ENCODE measurements around the gene PLXND1. TPM values are rescaled to one million over a fixed set of nuclear protein-coding genes. Genes with fewer than 3 reads are reported as not detected.
"Not testable (repeated sequence)": the region's sequence is repeated elsewhere in the genome, so short reads cannot be mapped to it uniquely, and the experiment has no call there.

Gene PLXND1
- total and polyA plus RNA-seq, 2 donors (not counting 1 experiment from before 2014, with no cell fraction given) = 89.6 to 109 TPM

DNA sequence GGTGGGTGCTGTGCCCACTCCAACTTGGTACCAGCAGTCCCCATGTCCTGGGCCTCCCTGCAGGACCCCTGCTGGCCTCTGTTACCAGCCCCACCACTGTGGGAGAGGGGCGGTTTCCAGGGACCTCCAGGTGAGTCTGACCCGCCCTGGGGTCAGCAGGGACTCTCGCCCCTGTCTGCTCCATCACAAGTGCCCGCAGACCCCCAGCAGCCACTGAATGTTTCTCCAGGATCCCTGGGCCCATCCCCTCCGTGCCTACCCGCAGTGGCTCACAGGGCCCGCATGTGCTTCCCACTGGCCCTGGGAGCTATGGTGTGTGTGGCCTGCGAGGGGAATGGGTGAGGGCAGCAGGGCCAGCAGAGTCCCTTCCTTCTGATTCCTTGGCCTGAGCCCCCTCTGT is 87.9 kb downstream of the PLXND1 start:
- Histone ChIP-seq H3K27me3 (ENCODE audit: control insufficient read depth, insufficient read depth, low read length) (no peaks in the 10 kb centered on the region), H3K36me3 (ENCODE audit: control insufficient read depth, insufficient read depth, low read length) (no peaks in the 10 kb centered on the region), H3K27ac (ENCODE audit: insufficient read depth, low read length) (no peak overlapping the region), H2AFZ (ENCODE audit: low read length) (no peak overlapping the region), H3K9me3 (ENCODE audit: control insufficient read depth, insufficient read depth, low read depth, low read length) (no peaks in the 10 kb centered on the region), H4K20me1 (ENCODE audit: control insufficient read depth, extremely low read depth, insufficient read depth, low read length) (no peaks in the 10 kb centered on the region), H3K4me3 (replicated peaks in 1 of 4; ENCODE audit: control extremely low read depth in 1 of 4, insufficient read depth in 1 of 4, low read depth in 3 of 4, low read length in 4 of 4) (no peak overlapping the region), H3K79me2 (ENCODE audit: control insufficient read depth, insufficient read depth, low read length) (no peaks in the 10 kb centered on the region), H3K4me1 (ENCODE audit: control insufficient read depth, extremely low read depth, insufficient read depth, low read length) (no peaks in the 10 kb centered on the region), H3K9ac (ENCODE audit: insufficient read depth, low read length) (no peak overlapping the region), H3K4me2 (ENCODE audit: extremely low read depth, insufficient read depth, low read length) (no peak overlapping the region)
- DNase-seq (ENCODE audit: low read depth in 2 of 2) = no peak
- TF ChIP-seq, protein P1, sequence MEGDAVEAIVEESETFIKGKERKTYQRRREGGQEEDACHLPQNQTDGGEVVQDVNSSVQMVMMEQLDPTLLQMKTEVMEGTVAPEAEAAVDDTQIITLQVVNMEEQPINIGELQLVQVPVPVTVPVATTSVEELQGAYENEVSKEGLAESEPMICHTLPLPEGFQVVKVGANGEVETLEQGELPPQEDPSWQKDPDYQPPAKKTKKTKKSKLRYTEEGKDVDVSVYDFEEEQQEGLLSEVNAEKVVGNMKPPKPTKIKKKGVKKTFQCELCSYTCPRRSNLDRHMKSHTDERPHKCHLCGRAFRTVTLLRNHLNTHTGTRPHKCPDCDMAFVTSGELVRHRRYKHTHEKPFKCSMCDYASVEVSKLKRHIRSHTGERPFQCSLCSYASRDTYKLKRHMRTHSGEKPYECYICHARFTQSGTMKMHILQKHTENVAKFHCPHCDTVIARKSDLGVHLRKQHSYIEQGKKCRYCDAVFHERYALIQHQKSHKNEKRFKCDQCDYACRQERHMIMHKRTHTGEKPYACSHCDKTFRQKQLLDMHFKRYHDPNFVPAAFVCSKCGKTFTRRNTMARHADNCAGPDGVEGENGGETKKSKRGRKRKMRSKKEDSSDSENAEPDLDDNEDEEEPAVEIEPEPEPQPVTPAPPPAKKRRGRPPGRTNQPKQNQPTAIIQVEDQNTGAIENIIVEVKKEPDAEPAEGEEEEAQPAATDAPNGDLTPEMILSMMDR (conservative IDR thresholded peaks at IDR 0.05 in 1 of 2, IDR thresholded peaks at IDR 0.05 in 1 of 2; ENCODE audit: low read depth in 1 of 2, low read length in 2 of 2) = no peak

- H3K27ac ChIP-seq (ENCODE audit: insufficient read depth, low read length) = no peak overlapping the region
- no peaks in the 10 kb centered on the region for H3K79me2 ChIP-seq (ENCODE audit: control insufficient read depth, insufficient read depth, low read length)
- no peaks in the 10 kb centered on the region for H3K9me3 ChIP-seq (ENCODE audit: control insufficient read depth, insufficient read depth, low read depth, low read length)
- no peaks in the 10 kb centered on the region for H4K20me1 ChIP-seq (ENCODE audit: control insufficient read depth, extremely low read depth, insufficient read depth, low read length)
- DNase-seq (ENCODE audit: low read depth in 2 of 2) = no peak
- no peaks in the 10 kb centered on the region for H3K36me3 ChIP-seq (ENCODE audit: control insufficient read depth, insufficient read depth, low read length)
- no peaks in the 10 kb centered on the region for H3K4me1 ChIP-seq (ENCODE audit: control insufficient read depth, extremely low read depth, insufficient read depth, low read length)
- TF ChIP-seq EZH2 (IDR thresholded peaks at IDR 0.05; ENCODE audit: low read length, missing control alignments) = no peak
- TF ChIP-seq, protein P1 (conservative IDR thresholded peaks at IDR 0.05 in 1 of 2, IDR thresholded peaks at IDR 0.05 in 1 of 2; ENCODE audit: low read depth in 1 of 2, low read length in 2 of 2) = no peak
- H2AFZ ChIP-seq (ENCODE audit: low read length) = no peak overlapping the region
- H3K4me3 ChIP-seq (replicated peaks in 1 of 4; ENCODE audit: control extremely low read depth in 1 of 4, insufficient read depth in 1 of 4, low read depth in 3 of 4, low read length in 4 of 4) = no peak overlapping the region
- H3K9ac ChIP-seq (ENCODE audit: insufficient read depth, low read length) = no peak overlapping the region
- no peak overlapping the region for H3K4me2 ChIP-seq (ENCODE audit: extremely low read depth, insufficient read depth, low read length)
- no peaks in the 10 kb centered on the region for H3K27me3 ChIP-seq (ENCODE audit: control insufficient read depth, insufficient read depth, low read length)
Observed at GRCh38 chr3:129518038-129518561, 88.4 kb downstream of the PLXND1 start.

GRCh38 chr3:129517516-129517915 is 89.0 kb downstream of the PLXND1 start:
- TF ChIP-seq, protein P1 (conservative IDR thresholded peaks at IDR 0.05 in 1 of 2, IDR thresholded peaks at IDR 0.05 in 1 of 2; ENCODE audit: low read depth in 1 of 2, low read length in 2 of 2) = no peak
- TF ChIP-seq EZH2 (IDR thresholded peaks at IDR 0.05; ENCODE audit: low read length, missing control alignments) = no peak
- Histone ChIP-seq H3K79me2 (ENCODE audit: control insufficient read depth, insufficient read depth, low read length) (no peaks in the 10 kb centered on the region), H3K4me2 (ENCODE audit: extremely low read depth, insufficient read depth, low read length) (no peak overlapping the region), H3K4me1 (ENCODE audit: control insufficient read depth, extremely low read depth, insufficient read depth, low read length) (no peaks in the 10 kb centered on the region), H2AFZ (ENCODE audit: low read length) (no peak overlapping the region), H3K9me3 (ENCODE audit: control insufficient read depth, insufficient read depth, low read depth, low read length) (no peaks in the 10 kb centered on the region), H4K20me1 (ENCODE audit: control insufficient read depth, extremely low read depth, insufficient read depth, low read length) (no peaks in the 10 kb centered on the region), H3K4me3 (replicated peaks in 1 of 4; ENCODE audit: control extremely low read depth in 1 of 4, insufficient read depth in 1 of 4, low read depth in 3 of 4, low read length in 4 of 4) (no peak overlapping the region), H3K9ac (ENCODE audit: insufficient read depth, low read length) (no peak overlapping the region), H3K36me3 (ENCODE audit: control insufficient read depth, insufficient read depth, low read length) (no peaks in the 10 kb centered on the region), H3K27ac (ENCODE audit: insufficient read depth, low read length) (no peak overlapping the region), H3K27me3 (ENCODE audit: control insufficient read depth, insufficient read depth, low read length) (no peaks in the 10 kb centered on the region)
- DNase-seq (ENCODE audit: low read depth in 2 of 2) = no peak

DNA sequence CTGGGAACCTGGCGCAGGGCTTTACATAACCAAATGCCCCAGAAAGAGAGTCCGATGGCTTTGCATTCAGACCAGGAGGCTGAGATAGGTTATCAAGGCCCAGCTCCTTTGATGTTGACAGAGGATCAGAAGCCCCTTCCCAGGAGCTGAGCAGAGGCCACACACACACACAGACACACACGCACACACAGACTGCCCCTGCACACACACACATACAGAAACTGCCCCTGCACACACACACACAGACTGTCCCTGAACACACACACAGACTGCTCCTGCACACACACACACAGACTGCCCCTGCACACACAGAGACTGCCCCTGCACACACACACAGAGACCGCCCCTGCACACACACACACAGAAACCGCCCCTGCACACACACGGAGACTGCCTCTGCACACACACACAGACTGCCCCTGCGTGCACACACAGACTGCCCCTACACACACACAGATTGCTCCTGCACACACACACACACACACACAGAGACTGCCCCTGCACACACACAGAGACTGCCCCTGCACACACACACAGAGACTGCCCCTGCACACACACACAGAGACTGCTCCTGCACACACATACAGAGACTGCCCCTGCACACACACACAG is 90.5 kb downstream of the PLXND1 start:
- not testable (repeated sequence) for H4K20me1 ChIP-seq (ENCODE audit: control insufficient read depth, extremely low read depth, insufficient read depth, low read length); H3K4me1 ChIP-seq (ENCODE audit: control insufficient read depth, extremely low read depth, insufficient read depth, low read length); H2AFZ ChIP-seq (ENCODE audit: low read length); H3K79me2 ChIP-seq (ENCODE audit: control insufficient read depth, insufficient read depth, low read length); H3K36me3 ChIP-seq (ENCODE audit: control insufficient read depth, insufficient read depth, low read length); H3K27me3 ChIP-seq (ENCODE audit: control insufficient read depth, insufficient read depth, low read length); H3K27ac ChIP-seq (ENCODE audit: insufficient read depth, low read length); H3K9me3 ChIP-seq (ENCODE audit: control insufficient read depth, insufficient read depth, low read depth, low read length); H3K4me3 ChIP-seq (replicated peaks in 1 of 4; ENCODE audit: control extremely low read depth in 1 of 4, insufficient read depth in 1 of 4, low read depth in 3 of 4, low read length in 4 of 4); H3K9ac ChIP-seq (ENCODE audit: insufficient read depth, low read length); DNase-seq (ENCODE audit: low read depth in 2 of 2); H3K4me2 ChIP-seq (ENCODE audit: extremely low read depth, insufficient read depth, low read length)

Measured in fibroblast of lung (primary cell).